Eye (tissue), 1 donor: ENCODE data around the gene HSDL2.
"Not testable (repeated sequence)": the region's sequence is repeated elsewhere in the genome, so short reads cannot be mapped to it uniquely, and the experiment has no call there.

Source experiments
- DNase-seq: peaks from one replicate; pipeline ENCODE4 v3.0.0-alpha.2; 2015

The HSDL2 gene

DNA sequence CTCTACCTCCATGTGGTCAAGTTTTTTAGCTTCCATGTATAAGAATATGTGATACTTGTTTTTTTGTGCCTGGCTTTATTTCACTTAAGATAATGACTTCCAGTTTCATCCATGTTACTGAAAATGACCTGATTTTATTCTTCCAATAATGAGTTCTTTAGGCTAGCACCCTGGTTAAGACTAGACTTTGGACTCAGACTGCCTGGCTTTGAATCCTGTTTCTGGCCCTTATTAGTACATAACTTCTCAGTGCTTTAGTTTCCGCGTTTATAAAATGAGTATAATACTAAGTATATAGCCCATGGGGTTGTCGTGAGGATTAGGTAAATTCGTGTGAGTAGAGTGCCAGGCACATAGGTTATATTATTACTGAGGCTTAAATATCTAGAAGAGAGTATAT, 125.2 kb downstream of the HSDL2 start:
- no peak for DNase-seq

DNA sequence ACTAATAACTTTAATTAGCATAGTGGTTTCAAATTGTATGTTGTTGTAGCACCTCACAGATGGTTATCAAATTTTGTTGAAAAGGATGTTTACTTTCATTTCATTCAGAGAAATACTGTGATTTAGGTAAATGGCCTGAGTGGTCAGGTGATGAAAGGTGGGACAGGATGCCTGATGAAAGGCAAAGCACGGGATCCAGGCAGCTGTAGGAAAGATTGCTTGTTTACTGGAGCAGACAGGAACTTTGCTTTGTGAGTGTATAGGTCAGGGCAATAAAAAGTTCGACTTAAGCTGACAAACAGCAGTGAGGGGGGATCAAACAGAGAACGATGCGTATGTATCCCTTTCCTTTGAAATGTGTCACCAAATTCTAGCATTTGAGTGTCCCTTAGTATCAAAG, 125.7 kb downstream of the HSDL2 start:
- no peak for DNase-seq

DNA sequence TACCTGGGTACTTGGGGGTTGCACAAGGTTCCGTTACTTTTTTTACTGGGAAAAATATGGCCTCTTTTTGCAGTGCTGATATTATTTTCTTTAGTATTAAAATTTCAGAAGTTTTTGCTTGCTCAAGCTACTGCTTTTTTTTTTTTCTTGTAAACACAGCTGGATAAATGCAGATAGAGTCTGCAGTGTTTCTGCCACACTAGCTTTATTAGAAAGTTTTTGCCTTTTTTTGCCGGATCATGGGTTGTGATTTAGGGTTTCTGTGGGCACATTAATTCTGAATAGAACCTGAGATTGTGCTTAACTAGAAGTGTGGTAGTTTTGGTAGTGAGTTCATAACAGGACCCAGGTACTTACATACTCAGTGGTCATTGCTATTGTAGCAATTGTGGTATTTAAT, 126.7 kb downstream of the HSDL2 start:
- DNase-seq, result no peak

DNA sequence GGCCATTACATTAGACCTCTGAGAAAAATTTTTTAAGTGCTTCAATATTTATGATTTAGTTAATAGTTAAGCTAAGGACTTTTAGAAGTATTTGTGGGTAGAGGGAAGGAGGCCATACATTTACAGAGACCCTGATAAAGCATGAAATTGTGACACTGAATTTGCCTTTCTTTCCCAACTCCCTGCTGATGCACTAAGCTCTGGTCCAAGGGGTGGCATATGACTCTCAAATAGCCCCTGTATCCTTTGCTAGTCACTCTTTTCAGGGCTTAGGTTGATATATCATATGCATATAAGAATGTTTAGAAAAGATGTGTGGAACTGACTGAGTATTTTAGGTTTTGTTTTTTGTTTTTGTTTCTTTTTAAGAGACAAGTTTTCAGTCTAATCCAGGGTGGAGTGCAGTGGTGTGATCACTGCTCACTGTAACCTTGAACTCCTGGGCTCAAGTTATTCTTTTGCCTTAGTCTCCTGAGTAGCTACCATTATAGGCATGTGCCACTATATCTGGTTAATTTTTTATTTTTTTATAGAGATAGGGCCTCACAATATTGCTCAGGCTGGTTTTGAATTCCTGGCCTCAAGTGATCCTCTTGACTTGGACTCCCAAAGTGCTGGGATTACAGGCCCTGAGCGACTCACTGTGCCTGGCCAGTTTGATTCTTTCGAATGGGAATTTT, 127.2 kb downstream of the HSDL2 start:
- no peak for DNase-seq

DNA sequence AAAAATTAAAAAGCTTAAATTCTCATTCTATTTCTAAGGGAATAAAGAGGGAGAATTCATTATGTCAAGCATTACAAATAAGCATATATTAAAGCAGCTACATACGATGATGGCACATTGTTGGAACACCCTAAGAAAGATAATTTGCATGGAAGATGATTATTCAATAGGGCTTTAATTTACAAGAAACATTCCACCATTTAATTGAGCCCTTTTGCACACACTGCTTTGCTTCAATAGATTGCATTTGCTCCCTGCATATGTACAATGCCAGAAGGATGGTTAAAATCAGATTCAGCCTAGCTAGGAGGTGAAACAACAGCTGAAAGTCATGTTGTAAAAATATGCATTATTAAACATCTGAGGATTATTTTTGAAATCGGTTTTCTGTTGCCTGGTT, 128.5 kb downstream of the HSDL2 start:
- DNase-seq, result no peak

DNA sequence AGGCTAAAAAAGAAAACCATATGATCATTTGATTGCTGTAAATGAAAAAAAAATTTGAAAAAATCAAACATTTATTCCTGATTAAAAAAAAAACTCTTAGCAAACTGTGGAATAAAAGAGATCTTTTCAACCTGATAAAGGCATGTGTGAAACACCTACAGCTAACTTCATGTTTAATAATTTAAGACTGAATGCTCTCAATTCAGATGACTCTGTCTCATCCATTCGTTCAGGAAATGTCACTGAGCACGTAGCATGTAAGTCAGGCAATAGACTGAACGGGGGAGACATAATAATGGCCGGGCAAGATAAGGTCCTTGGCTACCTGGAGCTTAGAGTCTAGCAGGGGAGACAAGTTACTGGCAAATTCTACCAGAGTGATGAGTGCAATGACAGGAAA, 132.5 kb downstream of the HSDL2 start:
- not testable (repeated sequence) for DNase-seq

DNA sequence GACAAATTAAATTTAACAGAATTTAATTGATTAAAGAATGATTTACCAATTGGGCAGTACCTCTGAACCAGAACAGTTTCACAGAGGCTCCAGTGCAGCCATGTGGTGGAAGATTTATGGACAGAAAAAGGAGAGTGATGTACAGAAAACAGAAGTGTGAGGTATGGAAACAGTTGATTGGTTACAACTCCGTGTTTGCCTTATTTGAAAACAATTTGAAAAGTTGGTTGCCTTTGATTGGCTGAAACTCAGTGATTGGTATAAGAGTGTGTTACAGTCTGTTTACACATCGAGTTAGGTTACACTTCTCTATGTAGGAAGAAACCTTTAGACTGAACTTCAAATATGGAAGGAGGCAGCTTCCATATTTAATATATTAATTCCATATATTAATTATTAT, 136.9 kb downstream of the HSDL2 start:
- no peak for DNase-seq

DNA sequence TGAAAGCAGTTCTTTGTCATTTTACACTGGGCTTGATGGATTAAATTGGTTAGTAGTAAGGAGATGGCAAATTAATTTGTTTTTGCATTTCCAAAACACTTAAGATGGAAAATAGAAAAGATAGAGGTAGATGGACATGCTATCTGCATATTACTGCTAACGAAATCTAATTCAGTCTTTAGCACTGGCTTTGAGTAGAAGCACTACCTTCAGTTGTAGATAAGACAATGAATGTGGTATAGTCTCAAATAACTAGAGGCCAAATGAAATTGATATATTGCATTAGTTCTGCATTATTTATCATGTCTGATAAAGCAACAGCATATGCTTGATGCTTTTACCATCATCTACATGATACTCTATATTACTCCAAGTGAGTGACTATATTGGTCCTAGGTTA, 140.2 kb downstream of the HSDL2 start:
- peak; percentile 55 for DNase-seq

DNA sequence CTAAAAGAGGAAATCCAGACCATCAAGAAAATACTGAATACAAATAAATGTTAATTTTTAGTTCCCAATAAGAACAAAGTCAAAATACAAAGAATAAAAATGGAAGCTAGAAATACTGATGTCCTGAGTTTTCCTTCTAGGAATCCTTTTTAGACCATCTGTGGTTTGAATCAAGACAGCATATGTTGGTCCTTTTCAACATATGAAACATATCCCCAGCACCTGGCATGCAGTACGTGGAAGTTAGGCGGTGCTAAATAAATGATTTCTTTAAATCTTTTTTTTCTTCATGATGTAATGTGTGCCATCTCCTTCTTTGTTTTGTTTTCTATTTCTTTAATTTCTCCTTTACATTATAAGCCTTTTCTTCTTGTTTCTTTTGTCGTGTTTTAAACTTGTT, 140.7 kb downstream of the HSDL2 start:
- no peak for DNase-seq
